NCI-H146 treated with DMSO at 0.1 percent for 48 hours (cell line): Measurements from ENCODE around the gene PER1.
A peak's percentile ranks its signal among the peaks of the same experiment; 100 is the strongest.

Experiments
- DNase-seq: peaks from one replicate; lab custom pipeline; 2025; ENCODE audit not compliant: unreplicated experiment; lab: John Stamatoyannopoulos, UW

The PER1 gene

DNA sequence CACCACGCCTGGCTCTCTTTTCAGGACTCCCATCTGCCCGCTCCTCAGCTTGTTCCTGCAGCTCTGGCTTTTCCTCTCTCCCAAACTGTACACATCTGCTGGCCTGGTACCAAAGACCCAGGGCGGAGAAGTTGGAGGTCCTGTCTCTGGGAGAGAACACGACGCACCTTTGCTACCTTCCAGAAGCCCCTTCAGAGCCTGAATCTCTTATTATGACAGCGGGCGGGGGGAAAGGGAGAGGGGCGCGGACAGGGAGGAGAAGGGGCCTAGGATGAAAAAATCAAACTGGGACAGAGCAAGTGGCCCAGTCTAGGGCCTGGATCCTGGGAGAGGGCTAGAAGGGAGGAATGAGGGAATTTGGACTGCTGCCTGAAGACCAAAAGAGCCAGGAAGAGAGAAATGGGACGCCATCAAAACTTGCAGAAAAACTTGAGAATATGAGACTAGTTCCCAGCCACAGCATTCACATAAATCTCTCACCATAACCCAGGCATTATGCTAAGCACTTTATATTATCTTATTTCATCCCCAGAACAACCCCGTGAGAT, 2.5 kb upstream of the PER1 start:
- no peak for DNase-seq

DNA sequence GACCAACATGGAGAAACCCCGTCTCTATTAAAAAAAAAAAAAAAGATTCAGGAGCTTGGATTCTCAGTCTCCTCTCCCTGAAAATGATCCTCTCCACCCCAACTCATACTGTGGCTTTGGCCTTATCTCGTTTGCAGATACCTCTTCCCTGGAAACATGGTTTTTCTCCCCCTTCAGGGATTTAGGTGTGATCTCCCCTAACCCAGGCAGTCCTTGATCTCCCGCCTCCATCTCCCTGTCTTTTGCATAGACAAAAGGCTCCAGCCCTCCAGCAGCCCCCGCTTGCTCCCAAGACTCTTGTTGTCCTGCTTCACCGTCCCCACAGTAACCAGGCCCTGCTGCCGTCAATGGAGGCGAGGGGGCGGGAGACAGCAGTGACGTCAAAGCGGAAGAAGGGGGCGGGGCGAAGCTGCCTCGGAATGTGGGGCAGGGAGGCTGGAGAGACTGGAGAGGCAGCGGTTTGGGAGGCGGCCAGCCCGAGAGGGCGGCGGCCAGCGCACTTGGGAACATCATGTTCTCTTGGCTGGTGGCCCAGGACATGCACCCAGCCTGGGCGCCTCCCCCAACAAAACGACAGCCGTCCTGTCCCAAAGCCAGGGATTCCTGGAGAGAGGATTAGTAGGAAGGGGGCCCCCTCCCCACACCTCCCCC, 1.9 kb upstream of the PER1 start:
- DNase-seq, result peak; percentile 25

DNA sequence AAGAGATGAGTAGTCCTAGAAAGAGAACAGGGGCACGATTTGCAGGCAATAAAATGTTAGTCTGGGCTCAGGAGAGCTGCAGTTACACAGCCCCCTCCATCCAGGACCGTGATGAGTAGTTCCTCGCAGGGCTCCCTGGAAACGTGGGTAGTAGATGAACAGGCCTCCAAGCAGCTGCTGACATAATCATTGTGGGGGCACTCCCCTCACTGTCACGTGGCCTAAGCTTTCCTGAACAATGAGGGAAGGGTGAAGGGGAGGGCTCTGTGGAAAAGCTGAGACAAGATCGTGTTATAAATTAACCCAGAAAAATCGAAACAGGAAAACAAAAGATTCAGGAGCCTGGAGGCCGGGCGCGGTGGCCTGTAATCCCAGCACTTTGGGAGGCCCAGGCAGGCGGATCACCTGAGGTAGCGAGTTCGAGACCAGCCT, 1.3 kb upstream of the PER1 start:
- peak; percentile 27 for DNase-seq

DNA sequence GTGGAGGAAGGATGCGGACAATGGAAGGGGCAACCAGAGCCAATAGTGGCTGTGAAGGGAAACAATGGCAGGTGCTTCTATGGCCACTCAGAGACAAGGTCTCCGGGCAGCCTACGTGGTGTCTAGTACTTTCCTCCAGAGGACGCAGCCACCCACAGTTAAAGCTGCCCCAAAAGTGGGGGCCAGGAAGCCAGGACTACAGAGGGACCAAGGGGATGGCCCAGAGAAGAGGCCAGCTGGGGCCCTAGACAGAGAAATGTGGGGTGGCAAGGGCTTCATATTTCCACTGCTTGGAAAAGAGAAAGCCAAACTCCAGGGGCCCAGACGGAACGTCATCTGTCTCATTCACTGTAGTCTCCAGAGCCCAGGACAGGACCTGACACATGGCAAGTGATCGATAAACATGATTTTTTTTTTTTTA, 837 bp upstream of the PER1 start:
- DNase-seq, result no peak

DNA sequence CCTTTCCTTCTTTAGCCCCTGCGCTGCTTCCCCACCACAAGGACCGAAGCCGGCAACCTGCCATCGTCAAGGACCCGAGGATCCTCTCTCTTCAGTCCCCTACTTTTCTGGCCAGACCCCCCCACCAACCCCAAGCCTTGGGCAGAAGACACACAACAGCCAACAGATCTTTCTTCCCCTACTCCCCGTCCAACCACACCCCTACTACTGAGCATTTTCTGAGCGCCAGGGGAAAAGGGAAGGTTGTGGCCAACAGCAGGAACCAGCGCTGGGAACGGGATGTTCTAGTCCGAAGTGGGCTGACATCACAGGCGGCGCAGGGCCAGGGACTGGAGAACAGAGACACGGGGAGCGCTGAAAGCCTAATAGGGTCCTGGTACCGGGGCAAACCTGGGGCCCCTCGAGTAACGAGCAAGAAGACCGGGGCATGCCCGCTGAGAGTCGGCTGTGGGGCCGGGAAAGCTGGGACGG, 528 bp downstream of the PER1 start:
- DNase-seq, result no peak

DNA sequence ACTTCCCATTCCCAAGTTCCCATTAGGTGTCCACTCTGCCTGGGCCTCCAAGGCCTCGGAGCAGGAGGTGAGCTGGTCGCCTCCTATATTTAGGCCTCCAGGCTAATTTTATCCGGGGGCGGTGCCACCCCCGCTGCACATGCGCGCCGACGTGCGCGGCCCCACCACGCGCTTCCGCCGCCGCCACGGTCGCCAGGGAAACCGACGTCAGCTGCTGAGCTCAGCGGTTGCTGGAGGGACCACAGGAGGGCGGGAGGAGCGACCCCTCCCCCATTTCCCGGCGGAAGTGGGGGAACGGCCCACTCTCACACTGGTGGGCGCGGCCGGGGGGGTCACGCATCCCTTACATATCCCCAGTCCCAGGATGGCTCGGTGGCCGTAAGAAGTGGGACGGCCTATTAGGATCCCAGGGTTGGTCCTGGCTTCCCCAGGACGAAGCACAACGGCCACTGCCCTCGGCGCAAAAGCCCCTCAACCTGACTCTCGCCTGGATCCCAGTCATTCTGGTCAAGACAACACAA, 1.0 kb downstream of the PER1 start:
- peak; percentile 75 for DNase-seq

DNA sequence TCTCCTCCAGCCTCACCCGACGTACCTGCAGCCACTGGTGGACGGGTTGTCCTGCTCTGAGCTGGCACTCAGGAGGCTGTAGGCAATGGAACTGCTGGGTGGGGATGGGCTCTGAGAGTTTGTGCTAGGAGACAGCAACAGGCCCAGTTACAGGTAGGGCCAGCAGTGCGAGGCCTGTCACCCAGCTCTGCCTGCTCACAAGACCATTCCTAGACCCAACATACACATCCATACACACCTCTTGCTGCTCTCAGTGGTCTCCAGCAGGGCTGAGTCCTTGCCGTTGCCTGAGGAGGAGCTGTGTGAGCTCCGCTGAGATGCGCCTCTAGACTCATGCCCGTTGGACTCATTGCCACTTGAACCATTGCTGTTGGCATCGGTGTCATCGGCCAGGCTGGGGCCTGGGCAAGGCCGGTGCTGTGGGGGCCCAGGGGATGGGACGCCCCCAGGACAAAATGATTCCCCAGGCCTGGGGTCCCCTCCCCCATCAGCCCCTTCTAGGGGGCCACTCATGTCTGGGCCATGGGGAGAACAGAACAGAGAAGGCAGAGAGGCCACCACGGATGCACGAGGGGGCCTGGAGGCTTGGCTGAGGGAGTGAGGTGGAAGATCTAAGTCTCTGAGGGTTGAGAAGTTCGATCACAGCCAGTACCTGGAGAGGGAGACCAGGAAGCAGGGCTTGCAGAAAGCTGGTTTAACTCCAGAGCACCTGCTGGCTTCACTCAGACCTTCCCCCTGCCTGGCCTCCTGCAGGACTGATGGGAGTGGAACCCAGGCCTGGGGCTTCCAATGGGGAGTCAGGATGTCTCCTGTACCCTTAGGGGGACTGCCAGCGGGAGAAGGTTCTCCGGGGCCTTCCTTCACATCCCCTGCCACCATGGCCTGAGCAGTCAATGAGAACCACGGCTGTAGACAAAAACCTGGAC, 1.7 kb downstream of the PER1 start:
- DNase-seq, result no peak

- DNase-seq, result no peak
These were observed 2.6 kb downstream of the PER1 start for GRCh38 chr17:8149419-8150193.

- no peak for DNase-seq
These were observed 3.6 kb downstream of the PER1 start for GRCh38 chr17:8148560-8148959.

DNA sequence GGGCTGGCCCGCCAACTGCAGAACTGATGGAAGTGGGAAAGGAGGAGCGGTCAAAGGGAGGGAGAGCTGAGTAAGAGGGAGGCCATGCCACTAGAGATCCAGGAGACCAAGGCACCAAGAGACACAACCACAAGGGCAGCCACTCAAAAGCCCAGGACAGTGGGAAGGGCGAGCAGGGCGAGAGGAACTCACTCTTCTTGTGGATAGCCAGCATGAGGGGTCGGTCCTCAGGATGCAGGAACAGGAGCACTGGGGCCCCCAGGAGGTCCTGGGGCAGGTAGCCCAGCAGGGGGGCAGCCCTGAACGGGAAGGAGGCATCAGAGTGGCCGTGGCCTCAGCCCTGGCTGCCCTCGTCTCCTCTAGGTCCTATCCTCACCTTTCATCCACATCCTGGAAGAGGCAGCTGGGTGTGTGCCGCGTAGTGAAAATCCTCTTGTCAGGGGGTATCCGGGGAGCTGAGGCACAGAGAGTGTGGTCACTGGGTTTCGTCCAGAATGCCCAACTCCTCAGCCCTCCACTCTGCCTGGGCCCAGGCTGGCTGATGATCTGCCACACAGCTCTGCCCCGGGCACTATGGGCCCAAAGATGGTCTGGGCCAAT, 4.3 kb downstream of the PER1 start:
- no peak for DNase-seq

- no peak for DNase-seq
These were observed 4.9 kb downstream of the PER1 start for GRCh38 chr17:8147141-8147804.

DNA sequence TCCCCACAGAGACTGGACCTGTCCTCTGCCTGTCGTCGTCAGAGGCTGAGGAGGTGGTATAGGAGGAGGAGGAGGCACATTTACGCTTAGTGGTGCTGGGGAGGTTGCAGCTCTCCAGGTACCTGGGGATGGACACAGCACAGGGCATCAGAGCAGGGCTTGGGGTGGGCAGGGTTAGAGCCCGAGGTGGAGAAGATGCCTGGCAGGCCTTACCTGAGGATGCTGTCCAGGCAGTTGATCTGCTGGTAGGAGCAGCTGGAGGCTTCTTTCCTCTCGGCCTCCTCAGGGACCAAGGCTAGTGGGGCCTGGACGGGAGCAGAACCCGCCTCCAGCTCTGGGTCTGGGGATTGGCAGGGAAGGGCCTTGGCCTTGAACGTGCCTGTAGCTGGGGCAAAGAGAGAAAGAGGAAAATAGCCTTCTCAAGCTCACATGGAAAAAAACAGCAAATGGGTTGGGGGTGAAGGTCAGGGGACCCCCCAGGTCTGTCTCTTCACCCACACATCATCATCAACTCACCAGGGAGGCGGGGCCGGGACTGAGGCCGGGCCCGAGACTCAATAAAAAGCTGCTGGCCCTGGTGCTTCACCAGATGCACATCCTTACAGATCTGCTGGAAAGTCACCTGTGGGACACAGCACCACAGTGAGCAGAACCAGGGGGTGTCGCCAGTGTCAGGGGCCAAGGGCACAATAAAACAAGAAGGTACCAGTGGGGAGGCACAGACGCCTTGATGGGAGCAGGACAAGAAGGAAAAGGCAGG, 5.6 kb downstream of the PER1 start:
- no peak for DNase-seq

- no peak for DNase-seq
These were observed 6.4 kb downstream of the PER1 start for GRCh38 chr17:8145811-8146210.

DNA sequence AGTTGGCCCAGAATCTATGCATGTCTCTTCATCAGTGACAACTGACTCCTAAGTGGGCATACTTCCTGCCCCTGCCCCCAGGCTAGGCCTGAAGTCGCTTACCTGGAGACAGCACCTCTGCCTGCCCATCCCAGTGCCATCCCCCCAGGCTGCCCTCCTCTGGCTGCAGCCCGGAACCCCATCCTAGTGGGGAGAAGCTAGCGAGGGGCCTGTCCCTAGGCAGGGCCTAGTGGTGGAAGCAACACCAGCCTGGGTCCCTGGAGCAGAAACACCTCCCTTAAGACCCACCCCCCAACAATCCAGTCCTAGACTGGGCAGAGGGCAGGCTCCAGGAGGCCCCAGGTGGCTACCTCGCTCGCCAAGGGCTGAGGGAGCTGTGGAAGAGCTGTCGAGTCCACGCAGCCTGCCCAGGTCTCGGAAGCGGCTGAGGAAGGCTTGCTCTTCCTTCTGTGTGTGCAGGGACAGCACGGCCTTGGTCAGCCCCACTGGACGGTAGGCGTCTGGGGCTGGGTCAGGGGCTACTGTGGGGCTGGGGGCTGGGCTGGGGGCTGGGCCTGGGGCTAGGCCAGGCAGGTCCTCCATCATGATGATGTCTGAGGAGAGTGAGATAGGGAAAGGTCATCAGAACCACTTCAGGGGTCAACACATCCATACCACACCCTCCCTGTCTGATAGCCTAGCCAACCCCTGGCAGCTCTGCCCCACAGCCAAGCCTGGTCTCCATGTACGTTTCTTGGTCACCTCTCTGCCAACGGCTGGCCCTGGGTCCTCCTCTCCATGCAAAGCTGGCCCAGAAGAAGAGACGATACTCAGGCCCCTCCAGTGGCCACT, 7.6 kb downstream of the PER1 start:
- DNase-seq, result no peak

DNA sequence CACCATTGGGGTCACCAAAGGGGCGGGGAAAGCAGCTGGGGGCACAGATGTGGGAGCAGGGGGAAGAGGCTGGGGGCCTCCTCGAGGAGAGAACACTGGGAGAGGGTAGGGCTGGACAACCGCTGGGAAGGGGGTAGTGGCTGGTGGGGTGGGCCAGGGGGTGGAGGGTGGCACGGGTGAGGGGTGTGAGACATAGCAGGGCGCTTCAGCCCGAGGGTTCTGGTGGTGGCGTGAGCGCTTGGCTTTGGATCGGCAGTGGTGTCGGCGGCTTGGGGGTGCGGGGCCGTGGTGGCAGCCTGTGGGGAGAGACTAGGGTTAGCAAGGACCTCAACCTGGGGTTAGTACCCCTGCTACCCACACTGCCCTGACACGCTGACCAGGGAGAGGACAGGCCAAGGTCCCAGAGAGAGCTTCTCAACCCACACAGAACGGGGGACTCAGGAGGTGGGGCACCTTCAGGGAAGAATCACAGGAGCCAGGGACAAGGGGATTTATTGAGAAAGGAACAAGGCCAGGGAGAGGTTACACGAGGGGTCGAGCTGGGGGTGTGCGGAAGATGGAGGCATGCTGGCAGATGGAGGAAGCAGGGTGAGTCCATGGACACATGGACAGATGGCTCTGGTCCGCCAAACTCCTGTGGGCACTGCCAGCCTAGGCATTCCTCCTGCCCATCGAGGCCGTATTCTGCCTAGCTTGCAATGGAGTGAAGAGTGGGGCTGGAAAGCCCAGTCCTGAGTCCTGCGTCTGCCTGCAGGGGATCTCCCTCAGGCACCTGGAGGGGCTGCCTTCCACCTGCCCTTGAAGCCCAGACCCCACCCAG, 8.4 kb downstream of the PER1 start:
- no peak for DNase-seq

GRCh38 chr17:8142887-8143580, 9.2 kb downstream of the PER1 start:
- no peak for DNase-seq
